Endothelial cell of umbilical vein (primary cell): Measurements from ENCODE around the gene ABHD4.

Experiments
- EZH2 ChIP-seq: IDR thresholded peaks from 2 replicates; pipeline ENCODE4 v1.6.1; 2012; ENCODE audit warnings: borderline replicate concordance, low read depth, mild to moderate bottlenecking, moderate library complexity, low read length, inconsistent platforms; ENCODE audit not compliant: severe bottlenecking
- JUN ChIP-seq: IDR thresholded peaks from 2 replicates; pipeline ENCODE4 v1.6.1; 2011; ENCODE audit warnings: borderline replicate concordance, low read depth; ENCODE audit not compliant: insufficient read length, insufficient read depth
- MAX ChIP-seq: IDR thresholded peaks from 2 replicates; pipeline ENCODE4 v1.6.1; 2011; ENCODE audit not compliant: insufficient read depth, insufficient read length
- MYC ChIP-seq: IDR thresholded peaks from one replicate; pipeline ENCODE4 v1.6.1; 2011; ENCODE audit warnings: mild to moderate bottlenecking, low read depth, low read length
- POLR2A ChIP-seq: IDR thresholded peaks from 2 replicates; pipeline ENCODE4 v1.6.1; 2012; ENCODE audit warnings: low read depth, mild to moderate bottlenecking, control low read depth, low read length
- TF ChIP-seq, protein P1 (sequence below), 2 donors: IDR thresholded peaks; 1 replicate in 1 of 2; 2 replicates in 1 of 2; pipeline ENCODE4 v1.5.1; 2011; ENCODE audit warnings: low read length in 2 of 2, mild to moderate bottlenecking in 2 of 2, moderate library complexity in 2 of 2, control low read depth in 1 of 2, inconsistent platforms in 1 of 2, low read depth in 1 of 2; ENCODE audit not compliant: insufficient read depth in 1 of 2; ENCODE audit errors: extremely low read depth in 1 of 2

- TF ChIP-seq, protein P1, sequence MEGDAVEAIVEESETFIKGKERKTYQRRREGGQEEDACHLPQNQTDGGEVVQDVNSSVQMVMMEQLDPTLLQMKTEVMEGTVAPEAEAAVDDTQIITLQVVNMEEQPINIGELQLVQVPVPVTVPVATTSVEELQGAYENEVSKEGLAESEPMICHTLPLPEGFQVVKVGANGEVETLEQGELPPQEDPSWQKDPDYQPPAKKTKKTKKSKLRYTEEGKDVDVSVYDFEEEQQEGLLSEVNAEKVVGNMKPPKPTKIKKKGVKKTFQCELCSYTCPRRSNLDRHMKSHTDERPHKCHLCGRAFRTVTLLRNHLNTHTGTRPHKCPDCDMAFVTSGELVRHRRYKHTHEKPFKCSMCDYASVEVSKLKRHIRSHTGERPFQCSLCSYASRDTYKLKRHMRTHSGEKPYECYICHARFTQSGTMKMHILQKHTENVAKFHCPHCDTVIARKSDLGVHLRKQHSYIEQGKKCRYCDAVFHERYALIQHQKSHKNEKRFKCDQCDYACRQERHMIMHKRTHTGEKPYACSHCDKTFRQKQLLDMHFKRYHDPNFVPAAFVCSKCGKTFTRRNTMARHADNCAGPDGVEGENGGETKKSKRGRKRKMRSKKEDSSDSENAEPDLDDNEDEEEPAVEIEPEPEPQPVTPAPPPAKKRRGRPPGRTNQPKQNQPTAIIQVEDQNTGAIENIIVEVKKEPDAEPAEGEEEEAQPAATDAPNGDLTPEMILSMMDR (IDR thresholded peaks at IDR 0.05; ENCODE audit: extremely low read depth in 1 of 2, insufficient read depth in 1 of 2, low read depth in 1 of 2, low read length in 2 of 2), result no peak
- TF ChIP-seq POLR2A (no peak), EZH2 (no peak), MAX (no peak), MYC (no peak), JUN (no peak)
Observed at GRCh38 chr14:22630066-22630465, 32.0 kb downstream of the ABHD4 start.
